Neural crest cell (in vitro differentiated cells): ENCODE results near the gene IMPA2. TPM values are rescaled to one million over a fixed set of nuclear protein-coding genes. Genes with fewer than 3 reads are reported as not detected.

ENCODE experiments used
- DNase-seq: peaks from one replicate; pipeline ENCODE4 v3.0.0; 2021; ENCODE audit warnings: low read depth, mixed read lengths, low spot score
- H3K27ac Mint-ChIP-seq: one replicate; pipeline ENCODE4 v1.8.0; 2021; ENCODE audit warnings: mild to moderate bottlenecking, mixed read lengths; ENCODE audit not compliant: unreplicated experiment
- H3K27me3 Mint-ChIP-seq: 2 replicates; pipeline ENCODE4 v1.8.0; 2021; ENCODE audit warnings: low read depth, mild to moderate bottlenecking, mixed read lengths
- H3K36me3 Mint-ChIP-seq: 2 replicates; pipeline ENCODE4 v1.8.0; 2021; ENCODE audit warnings: low read depth, mild to moderate bottlenecking, mixed read lengths
- H3K4me1 Mint-ChIP-seq: 2 replicates; pipeline ENCODE4 v1.8.0; 2021; ENCODE audit warnings: mixed read lengths
- H3K4me3 Mint-ChIP-seq: one replicate; pipeline ENCODE4 v1.8.0; 2021; ENCODE audit warnings: mild to moderate bottlenecking, mixed read lengths
- H3K9me3 Mint-ChIP-seq: 2 replicates; pipeline ENCODE4 v1.8.0; 2021; ENCODE audit warnings: mixed read lengths
- total RNA-seq: library from RNA; stranded (reverse); gene quantifications from 2 replicates; pipeline ENCODE4 v1.2.1, GENCODE V29; 2021
- TF ChIP-seq, protein P1 (sequence below): fragments of 200-600 bp; sonication (generic); conservative IDR thresholded peaks from 2 replicates; pipeline ENCODE4 v1.5.0; 2021; ENCODE audit warnings: antibody characterized with exemption, mild to moderate bottlenecking

IMPA2 gene
- total RNA-seq, 1 donor from 2014 or later: 51.3 TPM

GRCh38 chr18:11995445-11996189, 14.3 kb downstream of the IMPA2 start:
- Mint-ChIP-seq H3K27me3 (no peaks in the 10 kb centered on the region), H3K27ac (no peak overlapping the region), H3K4me3 (no peak overlapping the region), H3K36me3 (no peaks in the 10 kb centered on the region), H3K9me3 (no peaks in the 10 kb centered on the region), H3K4me1 (peaks cover 30% of the 10 kb centered on the region)
- DNase-seq: peak; percentile 49
- TF ChIP-seq, protein P1, sequence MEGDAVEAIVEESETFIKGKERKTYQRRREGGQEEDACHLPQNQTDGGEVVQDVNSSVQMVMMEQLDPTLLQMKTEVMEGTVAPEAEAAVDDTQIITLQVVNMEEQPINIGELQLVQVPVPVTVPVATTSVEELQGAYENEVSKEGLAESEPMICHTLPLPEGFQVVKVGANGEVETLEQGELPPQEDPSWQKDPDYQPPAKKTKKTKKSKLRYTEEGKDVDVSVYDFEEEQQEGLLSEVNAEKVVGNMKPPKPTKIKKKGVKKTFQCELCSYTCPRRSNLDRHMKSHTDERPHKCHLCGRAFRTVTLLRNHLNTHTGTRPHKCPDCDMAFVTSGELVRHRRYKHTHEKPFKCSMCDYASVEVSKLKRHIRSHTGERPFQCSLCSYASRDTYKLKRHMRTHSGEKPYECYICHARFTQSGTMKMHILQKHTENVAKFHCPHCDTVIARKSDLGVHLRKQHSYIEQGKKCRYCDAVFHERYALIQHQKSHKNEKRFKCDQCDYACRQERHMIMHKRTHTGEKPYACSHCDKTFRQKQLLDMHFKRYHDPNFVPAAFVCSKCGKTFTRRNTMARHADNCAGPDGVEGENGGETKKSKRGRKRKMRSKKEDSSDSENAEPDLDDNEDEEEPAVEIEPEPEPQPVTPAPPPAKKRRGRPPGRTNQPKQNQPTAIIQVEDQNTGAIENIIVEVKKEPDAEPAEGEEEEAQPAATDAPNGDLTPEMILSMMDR: peak; percentile 76

DNA sequence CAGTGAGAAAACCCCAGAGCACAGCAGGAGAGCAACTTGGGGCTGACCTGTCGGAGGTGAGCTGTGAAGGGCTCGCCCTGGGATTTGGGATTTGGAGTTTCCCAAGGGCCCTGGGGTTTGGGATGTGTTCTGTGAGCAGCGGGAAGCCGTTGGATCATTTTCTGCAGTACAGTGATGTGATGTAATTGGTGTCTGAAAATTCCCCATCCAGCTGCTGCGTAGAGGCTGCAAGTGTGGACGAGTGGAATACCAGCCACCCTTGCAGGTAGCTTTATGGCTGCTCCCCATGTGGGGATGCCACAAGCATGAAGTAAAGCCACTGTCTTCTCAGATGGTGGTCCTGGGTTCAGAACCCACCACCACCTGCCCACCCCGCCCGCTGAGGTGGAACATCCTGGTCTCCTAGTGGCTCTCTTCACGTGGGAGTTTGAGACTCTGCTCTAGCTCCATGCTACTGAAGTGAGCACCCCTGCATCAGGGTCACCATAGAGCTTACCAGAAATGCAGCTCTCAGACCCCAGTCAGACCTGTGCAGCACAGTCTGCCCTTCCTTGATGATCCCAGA, 15.0 kb downstream of the IMPA2 start:
- TF ChIP-seq, protein P1: no peak
- peaks cover 28% of the 10 kb centered on the region for H3K4me1 Mint-ChIP-seq
- H3K27ac Mint-ChIP-seq: no peak overlapping the region
- no peaks in the 10 kb centered on the region for H3K36me3 Mint-ChIP-seq
- no peak for DNase-seq
- no peak overlapping the region for H3K4me3 Mint-ChIP-seq
- H3K9me3 Mint-ChIP-seq: no peaks in the 10 kb centered on the region
- no peaks in the 10 kb centered on the region for H3K27me3 Mint-ChIP-seq

- TF ChIP-seq, protein P1: no peak
- Mint-ChIP-seq H3K36me3 (no peaks in the 10 kb centered on the region), H3K4me1 (peaks cover 28% of the 10 kb centered on the region), H3K9me3 (no peaks in the 10 kb centered on the region), H3K4me3 (no peak overlapping the region), H3K27ac (peak overlapping the region; percentile 24), H3K27me3 (no peaks in the 10 kb centered on the region)
- no peak for DNase-seq
Measured at GRCh38 chr18:11996907-11997306, 15.6 kb downstream of the IMPA2 start.

DNA sequence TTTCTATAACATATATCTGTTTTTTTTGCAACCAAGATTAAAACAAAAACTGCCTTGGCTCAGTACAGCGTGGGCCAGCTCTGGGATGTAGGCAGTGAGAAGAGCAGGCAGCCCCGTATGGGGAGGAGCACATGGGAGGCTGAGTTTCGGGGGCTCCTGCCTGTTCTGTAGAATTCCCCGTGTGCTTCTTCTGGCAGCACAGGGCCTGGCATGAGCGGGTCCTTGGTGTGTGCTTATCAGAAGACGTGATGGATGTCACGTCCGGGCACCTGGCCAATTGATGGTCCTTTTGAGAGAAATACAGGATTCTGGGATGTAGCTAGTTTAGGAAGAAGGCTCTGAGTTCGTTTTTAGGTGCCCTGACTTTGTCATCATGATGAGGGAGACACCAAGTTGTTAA, 16.2 kb downstream of the IMPA2 start:
- TF ChIP-seq, protein P1: no peak
- Mint-ChIP-seq H3K27me3 (no peaks in the 10 kb centered on the region), H3K4me3 (no peak overlapping the region), H3K4me1 (peaks cover 28% of the 10 kb centered on the region), H3K36me3 (no peaks in the 10 kb centered on the region), H3K9me3 (no peaks in the 10 kb centered on the region), H3K27ac (no peak overlapping the region)
- no peak for DNase-seq

GRCh38 chr18:11998193-11998592, 16.9 kb downstream of the IMPA2 start:
- TF ChIP-seq, protein P1: no peak
- DNase-seq: no peak
- H3K9me3 Mint-ChIP-seq: no peaks in the 10 kb centered on the region
- no peak overlapping the region for H3K4me3 Mint-ChIP-seq
- no peaks in the 10 kb centered on the region for H3K27me3 Mint-ChIP-seq
- H3K27ac Mint-ChIP-seq: no peak overlapping the region
- peaks cover 28% of the 10 kb centered on the region for H3K4me1 Mint-ChIP-seq
- no peaks in the 10 kb centered on the region for H3K36me3 Mint-ChIP-seq
